ENCODE results near the gene RFNG. TPM values are rescaled to one million over a fixed set of nuclear protein-coding genes. Genes with fewer than 3 reads are reported as not detected.
A peak's percentile ranks its signal among the peaks of the same experiment; 100 is the strongest.

The RFNG gene
- polyA plus RNA-seq (2011; rRNA removed) (8.4 and 8.9 TPM in 2 replicates), polyA plus RNA-seq (2017; fragmentation: RNase III; extraction: RNeasy Plus Mini Kit Qiagen cat#74134 plus additional on column Dnase treatment) (21.3 to 31.5 TPM (median 25.7 TPM) in 3 replicates), polyA minus RNA-seq (2011; rRNA and poly(A)+ RNA removed) (16.0 and 17.5 TPM in 2 replicates)
- polyA plus RNA-seq (2012; cell fraction: cytosol; rRNA removed): 18.8 and 28.0 TPM in 2 replicates
- polyA plus RNA-seq (2012; cell fraction: nucleus; rRNA removed): 72.7 and 93.7 TPM in 2 replicates

GRCh38 chr17:82051776-82052637 lies at the start of gene RFNG, which contains the start of gene GPS1:
TSS of gene RFNG (minus strand) at chr17:82051811. CDS start at chr17:82051766, 45 bp downstream.
TSS of gene GPS1 (plus strand) at chr17:82051898. CDS start at chr17:82051932, 34 bp downstream.
- no peak for FAIRE-seq
- peak within 1 kb of the TSS; percentile 97 for H3K4me3 ChIP-seq
- peaks cover 16% of the 10 kb centered on the region; the same call in 2 of the 3 replicates for H3K4me1 ChIP-seq
- H3K4me2 ChIP-seq: peak within 1 kb of the TSS; percentile 91
- POLR2A ChIA-PET: interaction anchor here (0.6 to 1.0 kb wide), 3 partner anchors 14 to 464 kb away, joined by 3 to 5 read pairs (median 3); partner anchors contain the start of genes DCXR and DUS1L
- CTCF ChIA-PET: interaction anchor here (1.0 to 21.7 kb wide), 7 partner anchors 9 to 92 kb away, joined by 3 to 191 read pairs (median 24); partner anchors contain the start of genes DCXR, DUS1L and RAC3
- 4% methylated on average over 29 of the region's 94 CpGs for WGBS (ENCODE audit: missing lambda C conversion rate)
- TF ChIP-seq RNF2 (IDR thresholded peaks at IDR 0.05; ENCODE audit: borderline replicate concordance, low read depth): no peak
- peak; percentile 75 to 94; a peak in 4 of 5 replicates for TF ChIP-seq JUN (IDR thresholded peaks at IDR 0.05)
- TF ChIP-seq PBX3 (IDR thresholded peaks at IDR 0.05): no peak
- no peak for TF ChIP-seq BHLHE40 (IDR thresholded peaks at IDR 0.05; ENCODE audit: low read depth, low read length)
- peak; percentile 77; the same call in 2 of the 3 replicates for TF ChIP-seq BCL3 (IDR thresholded peaks at IDR 0.05)
- TF ChIP-seq NR3C1 (IDR thresholded peaks at IDR 0.05): no peak
- TF ChIP-seq MAZ (IDR thresholded peaks at IDR 0.05; ENCODE audit: borderline replicate concordance, low read depth, low read length): 0 out of 2 replicates have a peak, but pooled peaks have one; percentile 55
- TF ChIP-seq POLR2A (IDR thresholded peaks at IDR 0.05; ENCODE audit: low read length): peak; percentile 44
- TF ChIP-seq EP300 (IDR thresholded peaks at IDR 0.05): no peak
- TF ChIP-seq HOXA7 (CRISPR knock-in tag; IDR thresholded peaks at IDR 0.05): no peak
- peak; percentile 27; the same call in 1 of the 2 replicates for TF ChIP-seq KDM5A (IDR thresholded peaks at IDR 0.05)
- no peak for TF ChIP-seq CBX2 (IDR thresholded peaks at IDR 0.05; ENCODE audit: borderline replicate concordance, low read depth)
- no peak for TF ChIP-seq CHD4 (IDR thresholded peaks at IDR 0.05; ENCODE audit: borderline replicate concordance)
- no peak for TF ChIP-seq HMGXB4 (CRISPR knock-in tag; IDR thresholded peaks at IDR 0.05; ENCODE audit: borderline replicate concordance)
- TF ChIP-seq MAX (IDR thresholded peaks at IDR 0.05): peak; percentile 71; the same call in 1 of the 2 replicates
- TF ChIP-seq E2F6 (IDR thresholded peaks at IDR 0.05; ENCODE audit: borderline replicate concordance, low read depth): no peak
- no peak for TF ChIP-seq FOXS1 (CRISPR knock-in tag; IDR thresholded peaks at IDR 0.05)
- no peak for TF ChIP-seq POLR2AphosphoS2 (conservative IDR thresholded peaks at IDR 0.05; ENCODE audit: low read length)
- no peak for TF ChIP-seq TP53 (CRISPR knock-in tag; IDR thresholded peaks at IDR 0.05)
- H3K27ac ChIP-seq: peak within 1 kb of the TSS; percentile 91 to 95
- peak; percentile 63 for ATAC-seq
- peak; percentile 69 to 85 for DNase-seq (ENCODE audit: low read depth in 1 of 2, low spot score in 1 of 2)
- no peaks in the 10 kb centered on the region for H3K9me3 ChIP-seq

Data from A549 (cell line).